Parathyroid adenoma (tissue), 2 donors: Measurements from ENCODE around the gene TLR6.

ENCODE experiments used
- H2AFZ ChIP-seq: fragments of 300-600 bp; sonication (generic); one replicate; pipeline ENCODE4 v1.7.0; 2017; ENCODE audit warnings: antibody characterized with exemption, mild to moderate bottlenecking
- H3K27ac ChIP-seq: fragments of 300-600 bp; sonication (generic); one replicate; pipeline ENCODE4 v1.7.0; 2017
- H3K27me3 ChIP-seq: fragments of 300-600 bp; sonication (generic); one replicate; pipeline ENCODE4 v1.7.0; 2017; ENCODE audit warnings: low read length; ENCODE audit not compliant: control insufficient read depth, insufficient read depth
- H3K36me3 ChIP-seq: fragments of 300-600 bp; sonication (generic); one replicate; pipeline ENCODE4 v1.7.0; 2017; ENCODE audit warnings: low read length; ENCODE audit not compliant: control insufficient read depth, insufficient read depth
- H3K4me1 ChIP-seq: fragments of 300-600 bp; sonication (generic); one replicate; pipeline ENCODE4 v1.7.0; 2017; ENCODE audit warnings: control low read depth
- H3K4me2 ChIP-seq: fragments of 300-600 bp; sonication (generic); one replicate; pipeline ENCODE4 v1.7.0; 2017; ENCODE audit warnings: low read length
- H3K4me3 ChIP-seq: fragments of 300-600 bp; sonication (generic); one replicate; pipeline ENCODE4 v1.7.0; 2017; ENCODE audit warnings: low read depth, low read length
- H3K79me2 ChIP-seq: fragments of 300-600 bp; sonication (generic); one replicate; pipeline ENCODE4 v1.7.0; 2017; ENCODE audit warnings: control low read depth
- H3K9ac ChIP-seq: fragments of 300-600 bp; sonication (generic); one replicate; pipeline ENCODE4 v1.7.0; 2017; ENCODE audit warnings: mild to moderate bottlenecking
- H3K9me3 ChIP-seq: fragments of 300-600 bp; sonication (generic); one replicate; pipeline ENCODE4 v1.7.0; 2017; ENCODE audit warnings: low read length; ENCODE audit not compliant: control insufficient read depth
- TF ChIP-seq, protein P1 (sequence below): fragments of 300-600 bp; sonication (generic); IDR thresholded peaks from one replicate; pipeline ENCODE4 v1.7.0; 2017; ENCODE audit warnings: antibody characterized with exemption, mild to moderate bottlenecking
- donor health status: primary hyperparathyroidism.

The TLR6 gene

DNA sequence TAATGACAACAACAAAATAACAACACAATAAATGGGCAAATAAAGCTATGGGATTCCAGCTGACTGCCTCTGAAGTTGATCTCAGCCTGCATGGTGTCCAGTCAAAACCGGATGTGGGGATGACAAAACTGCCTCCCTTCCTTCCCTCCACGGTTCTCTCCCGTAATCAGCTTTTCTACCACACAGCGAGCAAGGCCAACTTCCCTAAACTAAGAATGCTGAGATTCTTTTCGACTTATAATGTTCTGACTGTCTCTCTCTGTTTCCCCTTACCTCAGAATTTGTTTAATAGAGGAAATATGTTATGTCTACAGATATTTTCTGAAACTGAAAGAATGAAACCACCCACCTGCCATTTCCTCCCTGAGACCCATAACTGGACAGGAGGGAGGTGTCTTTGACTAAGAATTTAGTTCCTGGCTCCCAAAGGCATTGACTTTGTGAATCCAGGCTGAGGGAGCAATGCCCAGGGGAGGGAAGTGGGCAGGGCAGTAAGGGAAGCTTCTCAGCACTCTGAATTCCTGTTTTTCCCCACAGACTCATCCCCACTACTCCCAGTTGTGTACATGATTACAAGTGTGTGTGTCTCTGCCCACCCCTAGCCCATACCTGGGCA lies 51.0 kb downstream of the TLR6 start:
- H3K4me2 ChIP-seq = no peak overlapping the region
- H3K4me1 ChIP-seq = no peaks in the 10 kb centered on the region
- no peak overlapping the region for H3K4me3 ChIP-seq
- no peaks in the 10 kb centered on the region for H3K9me3 ChIP-seq
- TF ChIP-seq, protein P1, sequence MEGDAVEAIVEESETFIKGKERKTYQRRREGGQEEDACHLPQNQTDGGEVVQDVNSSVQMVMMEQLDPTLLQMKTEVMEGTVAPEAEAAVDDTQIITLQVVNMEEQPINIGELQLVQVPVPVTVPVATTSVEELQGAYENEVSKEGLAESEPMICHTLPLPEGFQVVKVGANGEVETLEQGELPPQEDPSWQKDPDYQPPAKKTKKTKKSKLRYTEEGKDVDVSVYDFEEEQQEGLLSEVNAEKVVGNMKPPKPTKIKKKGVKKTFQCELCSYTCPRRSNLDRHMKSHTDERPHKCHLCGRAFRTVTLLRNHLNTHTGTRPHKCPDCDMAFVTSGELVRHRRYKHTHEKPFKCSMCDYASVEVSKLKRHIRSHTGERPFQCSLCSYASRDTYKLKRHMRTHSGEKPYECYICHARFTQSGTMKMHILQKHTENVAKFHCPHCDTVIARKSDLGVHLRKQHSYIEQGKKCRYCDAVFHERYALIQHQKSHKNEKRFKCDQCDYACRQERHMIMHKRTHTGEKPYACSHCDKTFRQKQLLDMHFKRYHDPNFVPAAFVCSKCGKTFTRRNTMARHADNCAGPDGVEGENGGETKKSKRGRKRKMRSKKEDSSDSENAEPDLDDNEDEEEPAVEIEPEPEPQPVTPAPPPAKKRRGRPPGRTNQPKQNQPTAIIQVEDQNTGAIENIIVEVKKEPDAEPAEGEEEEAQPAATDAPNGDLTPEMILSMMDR = no peak
- H3K27ac ChIP-seq = no peak overlapping the region
- no peaks in the 10 kb centered on the region for H3K27me3 ChIP-seq
- no peak overlapping the region for H3K9ac ChIP-seq
- no peaks in the 10 kb centered on the region for H3K79me2 ChIP-seq
- no peaks in the 10 kb centered on the region for H3K36me3 ChIP-seq
- peak overlapping the region; percentile 11 for H2AFZ ChIP-seq

DNA sequence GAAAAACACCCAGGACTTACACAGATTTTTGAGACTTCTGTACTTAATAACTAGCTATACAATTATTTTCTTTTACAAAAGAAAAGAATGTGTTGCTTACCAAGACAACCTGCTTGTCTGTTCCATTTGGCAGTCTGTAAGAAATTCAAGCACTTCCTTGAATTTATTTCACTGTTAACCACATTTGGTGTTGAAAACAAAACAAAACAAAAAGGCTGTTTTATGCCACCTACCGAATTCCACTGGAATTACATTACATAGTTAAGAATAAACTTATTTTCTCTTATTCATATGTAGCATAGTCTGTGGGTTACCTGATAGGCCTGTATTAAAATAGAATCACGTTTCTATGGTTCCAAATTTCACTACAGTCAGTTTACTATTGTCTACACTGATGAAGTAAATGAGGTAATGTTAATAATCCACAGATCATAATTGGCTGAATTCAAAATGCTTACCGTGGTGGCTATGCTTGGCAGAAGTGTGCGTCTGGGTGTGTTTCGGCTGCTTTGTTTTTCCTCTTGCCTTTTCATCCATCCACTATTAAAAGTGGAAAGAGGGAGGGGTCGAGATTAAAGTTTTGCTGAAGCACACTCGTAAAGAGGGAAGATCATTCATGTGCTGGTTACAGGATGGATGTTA lies 51.8 kb downstream of the TLR6 start, which contains the start of gene TLR1:
TLR1 (minus strand) TSS at position 138 of the 642 bp plus-strand sequence. CDS start 5,960 bp downstream, outside the sequence.
- no peaks in the 10 kb centered on the region for H3K9me3 ChIP-seq
- peak within 1 kb of the TSS; percentile 8 for H3K4me3 ChIP-seq
- H2AFZ ChIP-seq = peak within 1 kb of the TSS; percentile 22
- H3K36me3 ChIP-seq = no peaks in the 10 kb centered on the region
- H3K4me1 ChIP-seq = no peaks in the 10 kb centered on the region
- peak within 1 kb of the TSS; percentile 9 for H3K4me2 ChIP-seq
- no peaks in the 10 kb centered on the region for H3K79me2 ChIP-seq
- H3K27ac ChIP-seq = peak within 1 kb of the TSS; percentile 42
- H3K9ac ChIP-seq = no peak within 1 kb of the TSS
- TF ChIP-seq, protein P1 = peak; percentile 34
- H3K27me3 ChIP-seq = no peaks in the 10 kb centered on the region

DNA sequence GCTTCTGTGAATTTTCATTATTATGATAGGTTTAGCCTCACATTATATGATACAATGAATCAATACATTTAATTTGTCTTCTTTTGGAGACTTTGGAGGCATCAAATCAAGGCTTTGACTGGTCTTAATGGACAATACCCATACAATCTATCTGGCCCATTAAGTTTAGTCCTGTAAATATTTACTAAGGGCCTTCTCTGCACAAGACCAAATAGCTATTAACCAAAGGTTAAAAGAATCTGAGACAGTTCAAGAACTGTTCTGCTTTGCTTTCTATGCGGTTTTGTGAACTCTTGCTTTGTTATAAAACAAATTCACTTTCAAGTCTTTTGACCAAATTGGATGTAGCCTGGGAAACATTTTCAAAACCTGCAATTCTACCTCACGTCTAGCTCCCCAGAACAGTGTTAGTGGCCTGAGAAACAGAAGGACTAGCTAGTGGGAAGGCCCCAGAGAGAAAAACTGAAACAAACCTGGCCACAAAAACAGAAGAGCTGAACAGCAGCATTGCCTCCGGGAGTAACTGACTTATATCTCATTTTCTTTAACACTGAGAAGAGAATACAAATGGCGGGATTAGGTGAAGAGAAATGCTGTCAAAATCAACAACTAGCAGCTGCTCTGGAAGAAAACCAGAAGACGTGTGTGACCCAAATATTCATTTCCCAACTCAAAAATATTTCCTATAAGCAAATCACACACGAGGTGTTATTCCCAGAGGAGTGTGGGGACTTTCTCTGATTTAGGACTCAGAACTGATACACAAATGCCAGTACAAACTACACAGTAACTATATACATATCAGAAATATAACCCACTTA lies 52.6 kb downstream of the TLR6 start:
- Histone ChIP-seq H3K9me3 (no peaks in the 10 kb centered on the region), H3K79me2 (no peaks in the 10 kb centered on the region)

DNA sequence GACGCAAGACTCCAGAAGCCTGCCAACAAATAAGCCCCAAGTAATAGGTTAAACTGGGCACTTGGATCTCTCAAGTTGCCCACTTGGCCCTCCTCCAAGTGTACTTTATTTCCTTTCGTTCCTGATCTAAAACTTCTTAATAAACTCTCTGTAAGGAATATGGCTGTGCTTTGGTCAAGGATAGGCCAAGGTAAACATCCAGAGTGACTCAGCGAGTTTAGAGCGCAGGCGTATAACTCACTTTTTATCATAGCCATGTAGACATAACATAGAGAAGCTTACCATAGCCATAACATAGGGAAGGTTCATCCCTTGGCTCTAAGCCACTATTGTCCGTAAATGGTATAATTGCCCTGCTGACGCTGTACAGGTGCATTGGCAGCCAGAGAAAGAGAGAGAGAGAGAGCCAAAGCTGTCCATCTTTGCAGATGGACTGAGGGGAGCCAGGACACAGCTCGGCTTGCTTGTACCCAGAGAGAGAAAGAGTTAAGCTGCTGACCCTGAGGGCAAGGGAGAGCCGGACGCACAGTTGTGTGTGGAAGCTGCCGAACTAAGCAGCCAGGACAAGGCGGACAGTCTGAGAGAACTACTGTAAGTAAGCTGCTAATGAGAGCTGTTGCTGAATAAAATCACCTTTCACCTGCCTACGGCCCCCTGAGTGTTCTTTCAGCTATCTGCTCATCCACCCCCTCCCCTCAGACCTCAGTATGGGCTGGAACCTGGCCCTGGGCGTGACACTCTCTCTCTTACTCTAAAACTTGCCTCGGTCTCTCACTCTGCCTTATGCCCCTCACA lies 53.9 kb downstream of the TLR6 start:
- H3K4me3 ChIP-seq = no peak overlapping the region
- no peaks in the 10 kb centered on the region for H3K9me3 ChIP-seq
- H3K27me3 ChIP-seq = no peaks in the 10 kb centered on the region
- H3K27ac ChIP-seq = no peak overlapping the region
- no peaks in the 10 kb centered on the region for H3K79me2 ChIP-seq
- H3K9ac ChIP-seq = no peak overlapping the region
- no peak overlapping the region for H3K4me2 ChIP-seq
- TF ChIP-seq, protein P1 = no peak
- no peaks in the 10 kb centered on the region for H3K36me3 ChIP-seq
- H3K4me1 ChIP-seq = no peaks in the 10 kb centered on the region
- no peak overlapping the region for H2AFZ ChIP-seq

More for the DNA sequence above, 52.6 kb downstream of the TLR6 start:
- H3K9ac ChIP-seq = no peak overlapping the region
- no peaks in the 10 kb centered on the region for H3K36me3 ChIP-seq
- TF ChIP-seq, protein P1 = no peak
- H3K4me2 ChIP-seq = peak overlapping the region; percentile 9
- no peak overlapping the region for H3K27ac ChIP-seq
- H3K27me3 ChIP-seq = no peaks in the 10 kb centered on the region
- peak overlapping the region; percentile 8 for H3K4me3 ChIP-seq
- H3K4me1 ChIP-seq = no peaks in the 10 kb centered on the region
- H2AFZ ChIP-seq = peak overlapping the region; percentile 22
